SK-N-SH (cell line): Measurements from ENCODE around the gene CLCNKB. TPM values are rescaled to one million over a fixed set of nuclear protein-coding genes. Genes with fewer than 3 reads are reported as not detected.

ENCODE experiments used
- CTCF ChIA-PET: fragments of 300-600, 350-600 bp; formaldehyde crosslinking; extraction: SDS; loops from one replicate; lab custom pipeline; 2021; lab: Yijun Ruan, JAX
- POLR2A ChIA-PET: fragments of 350-600 bp; sonication (Branson Sonifier 250); formaldehyde crosslinking; extraction: SDS; loops from one replicate; lab custom pipeline; 2020; ENCODE audit warnings: antibody characterized with exemption, inconsistent platforms; lab: Yijun Ruan, JAX
- DNase-seq: peaks from one replicate; pipeline ENCODE4 v3.0.0; 2012
- H2AFZ ChIP-seq: fragments of 200-600 bp; sonication (generic); 2 replicates; pipeline ENCODE4 v1.8.1; 2016; ENCODE audit warnings: antibody characterized with exemption, mild to moderate bottlenecking, low read depth
- H3F3A ChIP-seq: fragments of 200-600 bp; sonication (generic); replicated peaks from 2 replicates; pipeline ENCODE3; 2016; ENCODE audit warnings: antibody characterized with exemption, mild to moderate bottlenecking; ENCODE audit not compliant: insufficient read depth
- H3K27ac ChIP-seq, 2 experiments: fragments of 200-500 bp in 1 of 2; fragments of 200-600 bp in 1 of 2; sonication (Bioruptor generic) in 1 of 2; sonication (generic), shearing (Covaris generic) in 1 of 2; 2 replicates each; pipeline versions ENCODE4 v1.5.1 to v1.6.1; 2014 to 2016; ENCODE audit warnings: low read depth in 2 of 2, inconsistent platforms in 1 of 2, low read length in 1 of 2, mild to moderate bottlenecking in 1 of 2, mixed read lengths in 1 of 2
- H3K27me3 ChIP-seq: fragments of 200-600 bp; sonication (generic), shearing (Covaris generic); 2 replicates; pipeline ENCODE4 v1.6.1; 2016; ENCODE audit warnings: mixed run types; ENCODE audit not compliant: insufficient read depth
- H3K36me3 ChIP-seq, 2 experiments: fragments of 200-500 bp in 1 of 2; fragments of 200-600 bp in 1 of 2; sonication (Bioruptor generic) in 1 of 2; sonication (generic) in 1 of 2; replicated peaks in 1 of 2; 2 replicates each; pipeline versions ENCODE3 to v1.5.1; 2014 to 2016; ENCODE audit warnings: low read length in 1 of 2, mild to moderate bottlenecking in 1 of 2; ENCODE audit not compliant: insufficient read depth in 2 of 2, control insufficient read depth in 1 of 2
- H3K4me1 ChIP-seq, 2 experiments: fragments of 200-500 bp in 1 of 2; fragments of 200-600 bp in 1 of 2; sonication (Bioruptor generic) in 1 of 2; sonication (generic), shearing (Covaris generic) in 1 of 2; 2 replicates each; pipeline versions ENCODE4 v1.5.1 to v1.6.1; 2014 to 2016; ENCODE audit warnings: low read depth in 1 of 2, low read length in 1 of 2, mixed run types in 1 of 2; ENCODE audit not compliant: insufficient read depth in 2 of 2, control insufficient read depth in 1 of 2
- H3K4me2 ChIP-seq: fragments of 200-600 bp; sonication (generic), shearing (Covaris generic); 2 replicates; pipeline ENCODE4 v1.6.1; 2017; ENCODE audit warnings: mixed run types
- H3K4me3 ChIP-seq, 2 experiments: fragments of 200-500 bp in 1 of 2; fragments of 200-600 bp in 1 of 2; sonication (Bioruptor generic) in 1 of 2; sonication (generic), shearing (Covaris generic) in 1 of 2; 2 replicates each; pipeline versions ENCODE4 v1.5.1 to v1.8.1; 2014 to 2016; ENCODE audit warnings: low read depth in 2 of 2, inconsistent platforms in 1 of 2, low read length in 1 of 2, mild to moderate bottlenecking in 1 of 2, mixed read lengths in 1 of 2, moderate library complexity in 1 of 2
- H3K79me2 ChIP-seq: fragments of 200-600 bp; sonication (generic); 2 replicates; pipeline ENCODE4 v1.8.1; 2017; ENCODE audit warnings: mild to moderate bottlenecking; ENCODE audit not compliant: insufficient read depth
- H3K9ac ChIP-seq: fragments of 200-600 bp; sonication (generic); 2 replicates; pipeline ENCODE4 v1.6.1; 2017; ENCODE audit warnings: mixed run types
- H3K9me2 ChIP-seq: fragments of 200-600 bp; sonication (generic); 2 replicates; pipeline ENCODE4 v1.6.1; 2017; ENCODE audit warnings: mixed run types
- H3K9me3 ChIP-seq: fragments of 200-600 bp; sonication (generic); 2 replicates; pipeline ENCODE4 v1.6.1; 2017; ENCODE audit warnings: mixed run types, mild to moderate bottlenecking, moderate library complexity
- H4K20me1 ChIP-seq: fragments of 200-600 bp; sonication (generic); 2 replicates; pipeline ENCODE4 v1.6.1; 2017; ENCODE audit warnings: mild to moderate bottlenecking, mixed run types; ENCODE audit not compliant: insufficient read depth
- NFIC ChIP-seq: IDR thresholded peaks from 2 replicates; pipeline ENCODE4 v1.4.0; 2012; ENCODE audit warnings: borderline replicate concordance
- RCOR1 ChIP-seq: fragments of 150-350 bp; IDR thresholded peaks from 2 replicates; pipeline ENCODE4 v1.6.1; 2017; ENCODE audit warnings: antibody characterized with exemption, low read length
- RXRA ChIP-seq: IDR thresholded peaks from 2 replicates; pipeline ENCODE4 v1.4.0; 2012; ENCODE audit warnings: low read depth, mild to moderate bottlenecking, borderline replicate concordance
- SMC3 ChIP-seq: IDR thresholded peaks from 2 replicates; pipeline ENCODE4 v1.6.1; 2012; ENCODE audit warnings: low read depth, low read length, improper control_type of control experiment
- WGBS: methylation state at CpG from one replicate; pipeline ENCODE4 v1.1.6; 2017; ENCODE audit warnings: low lambda C conversion rate; 5-methylcytosine and 5-hydroxymethylcytosine counted together
- polyA plus RNA-seq, 3 experiments: library from polyadenylated mRNA; depleted of rRNA; stranded (reverse); fragments of >200 nt; gene quantifications; 2 replicates each; pipeline ENCODE4 v1.2.3, GENCODE V29; 2012
- TF ChIP-seq, protein P1 (sequence below): fragments of 200-600 bp; sonication (generic); IDR thresholded peaks from 2 replicates; pipeline ENCODE4 v1.6.1; 2017; ENCODE audit warnings: antibody characterized with exemption, mild to moderate bottlenecking, moderate library complexity

CLCNKB gene
- polyA plus RNA-seq, 1 of the 3 experiments (the other 2 are of a cell fraction): 0.41 TPM

- peak; percentile 75 for DNase-seq
- H3K36me3 ChIP-seq: no peaks in the 10 kb centered on the region
- POLR2A ChIA-PET: no interaction called here
- H3K4me1 ChIP-seq: peaks cover 15 to 22% of the 10 kb centered on the region in 2 experiments; a peak in 3 of 4 replicates
- peaks cover 25% of the 10 kb centered on the region for H3F3A ChIP-seq
- peak overlapping the region; percentile 65; the same call in 1 of the 2 replicates for H2AFZ ChIP-seq
- H3K9me3 ChIP-seq: no peaks in the 10 kb centered on the region
- WGBS: 31% methylated on average over 2 of the region's 49 CpGs
- no peaks in the 10 kb centered on the region for H3K79me2 ChIP-seq
- H3K27ac ChIP-seq: no peak overlapping the region
- no peak overlapping the region for H3K9ac ChIP-seq
- peak overlapping the region; percentile 78 for H3K4me2 ChIP-seq
- H3K4me3 ChIP-seq: peak overlapping the region; percentile 53 to 65
- H3K9me2 ChIP-seq: no peaks in the 10 kb centered on the region
- CTCF ChIA-PET: interaction anchor here (0.5 to 12.3 kb wide), 42 partner anchors 8 to 490 kb away, joined by 3 to 513 read pairs (median 4); partner anchors contain the start of genes CLCNKB, EPHA2, NECAP2 and ZBTB17
- TF ChIP-seq NFIC: no peak
- TF ChIP-seq, protein P1, sequence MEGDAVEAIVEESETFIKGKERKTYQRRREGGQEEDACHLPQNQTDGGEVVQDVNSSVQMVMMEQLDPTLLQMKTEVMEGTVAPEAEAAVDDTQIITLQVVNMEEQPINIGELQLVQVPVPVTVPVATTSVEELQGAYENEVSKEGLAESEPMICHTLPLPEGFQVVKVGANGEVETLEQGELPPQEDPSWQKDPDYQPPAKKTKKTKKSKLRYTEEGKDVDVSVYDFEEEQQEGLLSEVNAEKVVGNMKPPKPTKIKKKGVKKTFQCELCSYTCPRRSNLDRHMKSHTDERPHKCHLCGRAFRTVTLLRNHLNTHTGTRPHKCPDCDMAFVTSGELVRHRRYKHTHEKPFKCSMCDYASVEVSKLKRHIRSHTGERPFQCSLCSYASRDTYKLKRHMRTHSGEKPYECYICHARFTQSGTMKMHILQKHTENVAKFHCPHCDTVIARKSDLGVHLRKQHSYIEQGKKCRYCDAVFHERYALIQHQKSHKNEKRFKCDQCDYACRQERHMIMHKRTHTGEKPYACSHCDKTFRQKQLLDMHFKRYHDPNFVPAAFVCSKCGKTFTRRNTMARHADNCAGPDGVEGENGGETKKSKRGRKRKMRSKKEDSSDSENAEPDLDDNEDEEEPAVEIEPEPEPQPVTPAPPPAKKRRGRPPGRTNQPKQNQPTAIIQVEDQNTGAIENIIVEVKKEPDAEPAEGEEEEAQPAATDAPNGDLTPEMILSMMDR: peak; percentile 31
- H4K20me1 ChIP-seq: no peaks in the 10 kb centered on the region
- H3K27me3 ChIP-seq: no peaks in the 10 kb centered on the region
Observed at GRCh38 chr1:16072616-16073484, 29.3 kb downstream of the CLCNKB start.

DNA sequence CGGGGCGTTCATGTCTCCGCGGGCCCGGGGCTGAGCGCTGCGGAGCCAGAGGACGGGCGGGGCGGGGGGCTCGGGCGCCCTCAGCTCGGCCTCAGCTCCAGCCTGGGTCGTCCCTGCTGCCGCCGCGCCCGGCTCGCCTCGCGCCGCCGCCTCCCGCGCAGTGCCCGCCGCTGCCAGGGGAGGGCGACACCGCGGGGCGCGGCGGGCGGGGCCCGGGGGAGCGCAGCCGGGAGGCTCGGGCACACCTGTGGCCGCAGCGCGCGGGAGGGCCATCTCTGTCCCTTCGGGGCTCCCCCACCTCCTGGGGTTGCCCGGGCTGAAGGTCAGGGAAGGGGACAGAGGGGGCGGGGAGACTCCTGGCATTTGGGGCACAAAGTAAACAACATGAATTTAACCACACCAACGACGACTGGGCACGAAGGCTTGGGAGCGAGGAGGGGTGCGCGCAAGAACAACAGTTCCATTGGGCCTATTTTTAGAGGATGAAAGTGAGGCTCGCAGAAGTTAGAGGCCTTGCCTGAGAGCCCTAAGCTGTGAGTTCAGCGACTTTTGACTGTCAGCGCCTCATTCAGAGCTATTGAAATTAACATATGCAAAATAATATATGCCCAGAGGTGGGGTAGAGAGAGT lies 30.0 kb downstream of the CLCNKB start, which contains the start of gene FAM131C:
Gene FAM131C (minus strand): TSS at position 162 of the 630 bp plus-strand sequence. CDS start 209 bp downstream, outside the sequence.
- Histone ChIP-seq H3K27ac (no peak within 1 kb of the TSS), H3K79me2 (no peaks in the 10 kb centered on the region), H2AFZ (peak within 1 kb of the TSS; percentile 83), H3K36me3 (no peaks in the 10 kb centered on the region), H4K20me1 (no peaks in the 10 kb centered on the region), H3K4me3 (peak within 1 kb of the TSS; percentile 53 to 65), H3K27me3 (no peaks in the 10 kb centered on the region), H3K9me2 (no peaks in the 10 kb centered on the region), H3K4me2 (peak within 1 kb of the TSS; percentile 78), H3F3A (peaks cover 29% of the 10 kb centered on the region), H3K9me3 (no peaks in the 10 kb centered on the region), H3K4me1 (peaks cover 15 to 22% of the 10 kb centered on the region in 2 experiments; a peak in 3 of 4 replicates), H3K9ac (no peak within 1 kb of the TSS)
- POLR2A ChIA-PET: no interaction called here
- TF ChIP-seq RCOR1: 0 out of 2 replicates have a peak, but pooled peaks have one; percentile 38
- TF ChIP-seq, protein P1: peak; percentile 46
- TF ChIP-seq RXRA: no peak
- peak; percentile 33; the same call in 1 of the 2 replicates for TF ChIP-seq SMC3
- WGBS: 10% methylated on average over 20 of the region's 54 CpGs
- CTCF ChIA-PET: interaction anchor here (0.5 to 12.3 kb wide), 46 partner anchors 8 to 491 kb away, joined by 3 to 513 read pairs (median 4); partner anchors contain the start of genes CLCNKB, EPHA2, HSPB7 and NECAP2
- DNase-seq: peak; percentile 95
